Activated naive CD4-positive, alpha-beta T cell treated with anti-CD3 and anti-CD28 coated beads, Interleukin-2, amount 50 U/mL, for 72 hours (primary cell): Measurements from ENCODE around the gene VENTX. TPM values are rescaled to one million over a fixed set of nuclear protein-coding genes. Genes with fewer than 3 reads are reported as not detected.

Experiments used
- ATAC-seq, 2 donors: fragments of 150-1000 bp; cut with Tn5 transposase; 2 replicates each; pipeline ENCODE4 v1.10.0; 2021; ENCODE audit warnings: mild to moderate bottlenecking in 2 of 2, moderate library complexity in 2 of 2
- DNase-seq, 2 donors: peaks; one replicate each; pipeline ENCODE4 v3.0.0; 2021 to 2022; ENCODE audit warnings: low spot score in 2 of 2
- H3K27ac Mint-ChIP-seq, 2 donors: one replicate each; pipeline ENCODE4 v1.8.0; 2022; ENCODE audit warnings: mild to moderate bottlenecking in 2 of 2, mixed read lengths in 2 of 2
- H3K36me3 Mint-ChIP-seq, 2 donors: one replicate each; pipeline ENCODE4 v1.8.0; 2022; ENCODE audit warnings: mixed read lengths in 2 of 2
- H3K9me3 Mint-ChIP-seq, 2 donors: one replicate each; pipeline ENCODE4 v1.8.0; 2022; ENCODE audit warnings: mixed read lengths in 2 of 2
- total RNA-seq, 2 donors: library from RNA; stranded (reverse); gene quantifications; one replicate each; pipeline ENCODE4 v1.2.3, GENCODE V29; 2022

VENTX gene
- total RNA-seq, 2 donors from 2014 or later: not detected

DNA sequence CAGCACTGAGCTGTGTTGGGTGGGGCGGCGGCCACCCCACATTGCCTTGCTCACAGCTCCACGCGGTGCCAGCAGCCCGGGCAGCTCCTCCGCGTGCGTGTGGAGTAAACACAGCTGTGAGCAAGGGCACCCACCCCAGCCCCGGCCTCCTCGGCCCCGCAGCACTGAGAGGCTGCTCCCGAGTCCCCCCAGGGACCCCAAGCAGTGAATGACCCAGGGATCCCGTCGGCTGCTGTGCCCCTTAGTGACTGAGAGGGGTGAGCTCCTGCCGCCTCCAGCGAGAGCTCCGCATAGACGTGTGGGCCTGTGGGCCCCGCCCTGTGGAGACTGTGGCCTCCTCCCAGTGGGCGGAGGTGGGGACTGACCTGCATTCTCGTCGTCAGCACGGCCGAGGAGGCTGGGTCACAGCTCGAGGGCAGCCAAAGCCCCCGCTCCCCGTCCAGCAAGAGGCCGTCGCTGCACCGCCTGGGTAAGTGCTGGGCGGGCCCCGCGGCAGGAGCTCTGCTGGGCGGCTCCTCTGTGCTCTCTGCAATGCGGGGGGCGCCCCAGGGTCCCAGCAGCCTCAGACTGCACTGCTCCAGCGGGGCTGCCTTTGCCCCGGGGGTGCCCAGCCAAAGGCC lies 37.6 kb upstream of the VENTX start:
- DNase-seq: no peak
- no peak overlapping the region for H3K27ac Mint-ChIP-seq
- no peak for ATAC-seq
- no peaks in the 10 kb centered on the region for H3K36me3 Mint-ChIP-seq
- no peaks in the 10 kb centered on the region for H3K9me3 Mint-ChIP-seq

DNA sequence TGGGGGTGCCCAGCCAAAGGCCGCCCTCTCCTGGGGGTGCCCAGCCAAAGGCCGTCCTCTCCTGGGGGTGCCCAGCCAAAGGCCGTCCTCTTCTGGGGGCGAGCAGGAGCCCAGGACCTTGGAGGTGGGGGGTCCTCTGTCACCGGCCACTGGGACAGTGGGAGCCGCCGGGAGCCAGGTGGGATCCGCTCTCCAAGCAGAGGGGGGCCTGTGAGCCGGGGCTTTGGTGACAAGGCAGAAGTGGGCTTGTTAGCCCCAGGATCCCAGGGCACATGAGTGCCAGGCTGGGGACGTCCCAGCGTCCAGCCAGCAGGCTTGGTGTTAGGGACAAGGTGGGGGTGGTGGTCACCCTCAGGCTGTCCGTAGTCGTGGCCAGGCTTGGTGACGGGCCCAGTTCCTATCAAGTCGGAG lies 37.0 kb upstream of the VENTX start:
- ATAC-seq (no peak), DNase-seq (no peak)
- no peaks in the 10 kb centered on the region for H3K9me3 Mint-ChIP-seq
- H3K27ac Mint-ChIP-seq: no peak overlapping the region
- no peaks in the 10 kb centered on the region for H3K36me3 Mint-ChIP-seq

DNA sequence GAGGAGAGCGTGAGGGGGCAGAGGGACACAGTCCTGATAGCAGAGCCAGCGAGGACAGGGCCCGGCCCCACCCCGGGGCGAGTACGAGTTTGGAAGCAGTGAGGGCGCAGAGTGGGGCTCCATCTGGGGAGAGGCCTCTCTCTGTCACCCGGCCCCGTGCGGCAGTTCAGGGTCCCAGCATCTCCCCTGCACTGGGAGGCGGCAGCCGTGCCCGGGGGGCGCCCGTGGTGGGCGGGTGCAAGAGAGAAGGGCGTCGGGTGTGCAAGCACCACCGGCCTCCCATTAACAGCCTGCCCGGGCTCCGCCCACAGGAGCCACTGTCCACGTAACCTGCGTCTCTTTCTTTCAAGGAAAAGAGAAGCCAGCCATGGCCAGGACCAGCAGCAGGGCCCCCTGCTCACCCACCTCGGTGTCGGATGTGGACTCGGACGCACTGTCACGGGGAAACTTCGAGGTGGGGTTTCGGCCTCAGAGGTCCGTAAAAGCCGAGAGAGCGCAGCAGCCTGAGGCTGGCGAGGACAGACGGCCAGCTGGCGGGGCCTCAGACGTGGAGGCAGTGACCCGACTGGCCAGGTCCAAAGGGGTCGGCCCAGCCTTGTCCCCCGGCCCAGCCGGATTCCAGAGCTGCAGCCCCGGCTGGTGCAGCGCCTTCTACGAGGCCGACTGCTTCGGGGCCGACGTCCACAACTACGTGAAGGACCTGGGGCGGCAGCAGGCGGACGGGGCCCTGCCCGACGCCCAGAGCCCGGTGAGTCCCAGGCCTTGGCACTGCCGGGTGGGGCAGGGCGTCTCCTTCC lies 36.3 kb upstream of the VENTX start:
- Mint-ChIP-seq H3K9me3 (no peaks in the 10 kb centered on the region), H3K36me3 (no peaks in the 10 kb centered on the region), H3K27ac (no peak overlapping the region)
- no peak for DNase-seq
- no peak for ATAC-seq

DNA sequence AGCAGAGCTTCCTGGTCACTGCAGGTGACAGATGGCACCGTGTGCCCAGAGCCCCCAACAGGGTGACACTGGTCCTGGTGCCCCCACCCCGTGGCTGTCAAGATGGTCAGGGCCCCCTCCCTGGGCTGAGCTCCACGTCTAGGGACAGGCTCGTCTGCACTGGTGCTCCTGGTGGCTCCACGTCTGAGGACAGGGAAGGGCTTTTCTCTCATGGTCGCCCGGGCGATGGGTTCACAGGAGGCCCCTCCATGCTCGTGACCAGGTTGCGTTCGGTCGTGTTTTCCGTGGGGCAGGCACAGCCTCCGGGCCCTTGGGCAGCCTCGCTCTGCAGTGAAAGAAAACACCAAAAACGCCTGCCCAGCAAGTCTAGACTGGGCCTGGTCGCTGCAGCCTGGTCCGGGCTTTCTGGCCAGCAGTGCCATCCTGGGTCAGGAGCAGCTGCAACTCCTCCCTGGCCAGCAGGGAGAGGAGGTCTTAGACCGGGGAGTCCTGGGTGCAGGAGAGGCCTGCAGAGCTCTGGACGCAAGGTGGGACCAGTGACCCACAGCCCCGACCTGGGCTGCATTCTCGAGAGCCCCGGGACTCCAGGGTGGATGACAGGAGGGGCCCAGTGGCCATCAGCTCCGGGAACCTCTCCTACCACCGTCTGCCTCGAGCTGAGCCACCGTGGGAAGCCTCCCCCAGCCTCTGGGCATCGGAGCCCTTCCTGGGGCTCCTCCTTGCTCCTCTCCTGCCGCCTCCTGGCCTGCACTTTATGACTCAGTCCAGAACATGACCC lies 35.5 kb upstream of the VENTX start:
- Mint-ChIP-seq H3K9me3 (no peaks in the 10 kb centered on the region), H3K36me3 (no peaks in the 10 kb centered on the region), H3K27ac (no peak overlapping the region)
- ATAC-seq (no peak), DNase-seq (no peak)

DNA sequence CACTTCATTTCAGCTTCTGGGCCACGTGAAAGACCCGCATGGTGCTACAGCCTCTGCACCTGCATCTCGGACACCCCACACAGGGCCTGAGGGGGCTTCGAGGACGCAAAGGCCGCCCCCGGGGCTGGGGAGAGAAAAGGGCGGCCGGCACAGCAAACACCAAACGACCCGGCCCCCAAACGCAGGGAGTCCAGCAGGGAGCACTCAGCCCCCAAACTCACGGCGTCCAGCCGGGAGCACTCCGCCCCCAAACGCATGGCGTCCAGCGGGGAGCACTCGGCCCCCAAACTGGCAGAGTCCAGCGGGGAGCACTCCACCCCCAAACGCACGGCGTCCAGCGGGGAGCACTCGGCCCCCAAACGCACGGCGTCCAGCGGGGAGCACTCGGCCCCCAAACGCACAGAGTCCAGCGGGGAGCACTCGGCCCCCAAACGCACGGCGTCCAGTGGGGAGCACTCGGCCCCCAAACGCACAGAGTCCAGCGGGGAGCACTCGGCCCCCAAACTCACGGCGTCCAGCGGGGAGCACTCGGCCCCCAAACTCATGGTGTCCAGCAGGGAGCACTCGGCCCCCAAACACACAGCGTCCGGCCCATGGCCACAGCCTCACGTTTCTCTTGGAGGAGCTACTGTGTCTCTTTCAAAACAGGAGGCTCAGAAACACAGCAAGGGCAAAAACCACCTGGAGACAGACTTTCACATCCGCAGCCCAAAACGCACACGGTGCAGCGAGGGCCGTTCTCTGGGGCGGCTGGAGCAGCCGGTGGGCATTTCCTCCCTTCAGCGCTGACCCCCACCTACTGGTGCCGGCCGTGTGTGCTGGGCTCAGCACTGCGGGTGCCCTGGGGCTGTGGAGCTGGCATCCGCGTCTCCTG lies 34.6 kb upstream of the VENTX start:
- DNase-seq: no peak
- H3K36me3 Mint-ChIP-seq: no peaks in the 10 kb centered on the region
- no peak for ATAC-seq
- H3K9me3 Mint-ChIP-seq: no peaks in the 10 kb centered on the region
- no peak overlapping the region for H3K27ac Mint-ChIP-seq

DNA sequence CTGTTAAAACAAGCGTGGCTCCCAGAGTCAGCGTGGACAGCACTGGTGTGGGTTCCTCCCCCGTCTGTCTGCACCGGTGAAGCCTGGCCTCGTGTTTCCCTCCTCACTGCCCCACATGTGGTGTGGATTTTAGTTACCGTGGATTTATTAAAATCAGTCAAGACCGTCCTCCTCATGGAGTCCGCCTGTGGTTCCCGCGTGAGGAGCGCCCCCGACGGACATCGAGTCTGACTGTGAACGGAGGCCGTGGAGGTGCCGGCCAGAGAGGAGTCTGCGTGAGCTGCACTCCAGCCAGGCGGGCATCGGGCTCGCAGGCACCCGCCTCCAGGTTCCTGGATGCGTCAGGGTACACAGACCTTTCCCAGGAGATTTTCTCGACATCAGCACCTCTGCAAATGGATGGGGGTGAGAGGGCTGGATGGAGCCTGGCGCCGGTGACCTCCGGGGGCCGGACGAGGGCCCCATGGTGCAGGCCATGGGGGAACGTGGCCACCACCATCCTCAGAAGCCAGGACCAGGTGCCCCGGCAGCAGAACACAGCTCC lies 33.9 kb upstream of the VENTX start:
- Mint-ChIP-seq H3K9me3 (no peaks in the 10 kb centered on the region), H3K36me3 (no peaks in the 10 kb centered on the region), H3K27ac (no peak overlapping the region)
- no peak for DNase-seq
- no peak for ATAC-seq

DNA sequence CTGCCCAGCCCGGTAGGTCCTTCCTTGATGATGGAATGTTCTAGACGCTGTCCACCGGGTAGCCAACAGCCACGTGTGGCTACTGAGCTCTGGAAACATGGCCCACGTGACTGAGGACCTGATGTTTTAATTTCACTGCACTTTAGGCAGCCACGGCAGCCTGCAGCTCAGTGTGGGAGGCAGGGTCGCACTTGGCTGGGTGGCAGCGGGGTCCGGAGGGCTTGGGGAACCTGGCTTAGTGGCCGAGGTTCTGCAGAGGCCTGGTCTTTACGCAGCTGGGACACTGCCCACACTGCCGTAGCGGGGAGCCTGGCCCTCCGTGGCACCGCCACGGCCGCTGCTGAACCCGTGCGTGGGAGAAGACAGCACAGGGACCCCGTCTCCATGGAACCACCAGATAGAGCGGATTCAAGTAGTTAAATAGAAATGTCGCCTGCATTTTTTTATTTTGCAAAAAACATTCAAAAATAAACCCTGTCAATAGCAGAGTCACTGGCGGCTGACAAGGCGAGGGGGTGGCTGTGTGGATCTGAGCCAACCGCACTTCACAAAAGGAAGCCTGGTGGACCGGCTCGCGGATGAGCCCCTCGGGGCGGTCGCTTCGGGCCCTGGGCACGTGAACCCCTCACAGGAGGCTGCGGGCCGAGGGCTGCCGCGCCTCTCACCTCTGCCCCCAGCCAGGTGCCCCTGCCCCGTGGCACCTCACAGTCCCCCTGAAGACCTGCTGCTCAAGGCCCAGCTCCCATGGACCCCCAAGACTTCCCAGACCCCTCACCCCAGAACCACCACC lies 33.2 kb upstream of the VENTX start:
- H3K9me3 Mint-ChIP-seq: no peaks in the 10 kb centered on the region
- H3K36me3 Mint-ChIP-seq: no peaks in the 10 kb centered on the region
- DNase-seq: no peak
- no peak for ATAC-seq
- H3K27ac Mint-ChIP-seq: no peak overlapping the region

DNA sequence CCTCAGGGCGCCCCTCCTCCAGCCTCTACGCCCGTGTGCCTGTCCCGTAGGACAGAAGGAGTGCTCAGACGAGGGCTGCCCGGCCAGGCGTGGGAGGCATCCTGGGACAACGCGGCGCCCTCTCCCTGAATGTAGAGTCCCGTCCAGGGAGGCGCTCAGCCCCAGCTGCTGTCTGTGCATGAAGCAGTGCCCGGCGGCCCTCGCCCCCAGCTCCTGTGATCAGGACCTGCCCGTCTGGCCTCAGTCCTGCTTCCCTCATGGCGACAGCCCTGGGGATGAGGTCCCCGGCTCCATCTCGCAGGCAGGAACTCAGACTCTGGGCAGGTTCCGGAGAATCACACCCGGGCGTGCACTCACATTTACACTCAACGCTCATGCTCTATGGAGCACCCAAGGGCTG lies 32.5 kb upstream of the VENTX start:
- DNase-seq (no peak), ATAC-seq (no peak)
- H3K27ac Mint-ChIP-seq: no peak overlapping the region
- no peaks in the 10 kb centered on the region for H3K36me3 Mint-ChIP-seq
- no peaks in the 10 kb centered on the region for H3K9me3 Mint-ChIP-seq

DNA sequence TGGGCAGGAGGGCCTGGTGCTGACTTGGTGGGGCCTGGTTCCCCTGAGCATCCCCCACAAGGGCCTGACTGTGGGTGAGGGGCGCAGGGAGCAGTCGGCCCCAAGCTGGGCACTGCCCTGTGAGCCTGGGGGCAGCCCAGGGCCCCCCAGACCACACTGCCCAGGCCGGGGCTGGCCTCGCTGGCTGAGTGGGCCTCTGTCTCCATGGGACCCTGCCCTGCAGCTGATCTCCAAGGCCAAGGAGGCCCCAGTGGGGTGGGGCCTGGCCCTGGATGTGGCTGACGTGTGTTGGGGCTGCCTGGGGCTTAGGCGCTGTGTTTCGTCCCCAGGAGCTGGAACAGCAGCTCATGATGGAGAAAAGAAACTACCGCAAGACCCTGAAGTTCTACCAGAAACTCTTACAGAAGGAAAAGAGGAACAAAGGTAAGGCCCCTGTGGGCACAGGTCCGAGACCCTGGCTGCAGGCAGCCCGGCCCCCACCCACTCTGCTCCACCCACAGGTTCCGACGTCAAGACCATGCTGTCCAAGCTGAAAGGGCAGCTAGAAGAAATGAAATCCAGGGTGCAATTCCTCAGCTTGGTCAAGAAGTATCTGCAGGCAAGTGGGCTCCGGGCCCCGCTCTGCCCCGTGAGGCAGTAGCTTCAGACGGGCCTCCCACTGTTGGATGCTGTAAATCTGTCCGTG lies 31.2 kb upstream of the VENTX start:
- no peak for ATAC-seq
- Mint-ChIP-seq H3K36me3 (no peaks in the 10 kb centered on the region), H3K27ac (no peak overlapping the region), H3K9me3 (no peaks in the 10 kb centered on the region)
- DNase-seq: no peak

DNA sequence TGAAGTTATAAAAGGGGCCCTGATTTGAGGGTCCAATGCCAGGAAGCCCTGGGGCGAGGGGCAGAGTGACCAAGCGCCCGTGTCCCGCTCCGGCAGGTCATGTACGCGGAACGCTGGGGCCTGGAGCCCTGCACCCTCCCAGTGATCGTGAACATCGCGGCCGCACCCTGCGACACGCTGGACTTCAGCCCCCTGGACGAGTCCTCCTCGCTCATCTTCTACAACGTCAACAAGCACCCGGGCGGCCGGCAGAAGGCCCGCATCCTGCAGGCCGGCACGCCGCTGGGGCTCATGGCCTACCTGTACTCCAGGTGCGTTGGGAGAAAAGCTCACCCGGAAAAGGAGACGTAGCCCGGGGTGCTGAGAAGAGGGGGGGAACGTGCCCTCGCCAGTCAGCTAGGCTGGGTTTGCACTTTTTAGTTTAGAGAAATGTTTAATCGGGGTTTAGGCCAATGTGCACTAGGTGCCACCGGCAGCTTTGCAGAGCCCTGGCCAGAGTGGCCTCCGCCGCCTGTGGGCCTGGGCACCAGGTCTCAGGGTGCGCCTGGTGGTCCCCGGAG lies 30.5 kb upstream of the VENTX start:
- Mint-ChIP-seq H3K36me3 (no peaks in the 10 kb centered on the region), H3K9me3 (no peaks in the 10 kb centered on the region), H3K27ac (no peak overlapping the region)
- DNase-seq: no peak
- no peak for ATAC-seq

DNA sequence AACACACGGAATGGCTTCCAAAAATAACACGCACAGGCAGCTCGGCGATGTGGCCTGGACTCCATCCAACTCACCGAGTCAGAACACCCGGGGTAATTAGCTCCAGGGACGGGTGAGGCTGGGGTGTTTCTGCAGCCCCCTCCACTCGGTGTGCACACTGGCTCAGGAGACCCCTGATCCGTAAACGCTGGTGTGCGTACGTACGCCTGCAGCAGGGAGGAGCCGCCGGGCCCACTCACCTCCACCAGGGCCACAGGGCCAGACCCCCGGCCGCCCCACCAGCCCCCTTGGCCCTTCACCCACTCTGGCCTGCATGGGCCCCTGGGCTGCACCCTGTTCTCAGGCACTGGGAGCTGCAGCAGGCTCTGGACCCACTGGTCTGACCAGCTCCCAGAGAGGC lies 30.0 kb upstream of the VENTX start:
- Mint-ChIP-seq H3K36me3 (no peaks in the 10 kb centered on the region), H3K27ac (no peak overlapping the region), H3K9me3 (no peaks in the 10 kb centered on the region)
- no peak for DNase-seq
- ATAC-seq: no peak

DNA sequence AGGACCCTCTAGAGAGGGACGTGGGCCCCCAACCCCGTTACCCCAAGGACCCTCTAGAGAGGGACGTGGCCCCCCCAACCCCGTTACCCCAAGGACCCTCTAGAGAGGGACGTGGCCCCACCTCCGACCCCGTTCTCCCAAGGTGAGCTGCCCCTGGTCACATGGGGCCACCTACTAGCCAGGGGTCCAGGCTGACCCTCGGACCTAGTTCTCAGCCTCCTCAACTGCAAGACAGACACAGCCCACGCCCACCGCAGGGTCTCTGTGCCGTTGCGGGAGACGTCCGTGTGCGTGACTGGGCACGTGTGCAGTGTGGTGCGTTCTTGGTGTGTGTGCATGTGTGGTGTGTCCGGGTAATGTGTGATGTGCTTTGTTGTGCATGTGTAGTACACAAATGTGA lies 29.2 kb upstream of the VENTX start:
- Mint-ChIP-seq H3K27ac (no peak overlapping the region), H3K36me3 (no peaks in the 10 kb centered on the region), H3K9me3 (no peaks in the 10 kb centered on the region)
- no peak for DNase-seq
- no peak for ATAC-seq

DNA sequence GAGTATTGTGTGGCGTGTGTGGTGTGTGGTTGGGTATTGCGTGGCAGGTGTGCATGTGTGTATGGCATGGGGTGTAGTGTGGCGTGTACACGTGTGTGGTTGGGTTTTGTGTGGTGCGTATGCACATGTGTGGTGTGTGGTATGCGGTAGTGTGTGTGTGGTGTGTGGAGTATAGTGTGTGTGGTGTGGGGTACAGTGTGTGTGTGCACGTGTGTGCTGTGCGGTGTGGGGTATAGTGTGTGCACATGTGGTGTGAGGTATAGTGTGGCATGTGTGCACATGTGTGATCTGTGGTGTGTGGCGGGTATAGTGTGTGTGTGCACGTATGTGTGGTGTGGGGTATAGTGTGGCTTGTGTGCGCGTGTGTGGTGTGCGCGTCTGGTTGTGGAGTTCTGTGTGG lies 28.5 kb upstream of the VENTX start:
- Mint-ChIP-seq H3K9me3 (no peaks in the 10 kb centered on the region), H3K27ac (no peak overlapping the region), H3K36me3 (no peaks in the 10 kb centered on the region)
- no peak for DNase-seq
- ATAC-seq: no peak

DNA sequence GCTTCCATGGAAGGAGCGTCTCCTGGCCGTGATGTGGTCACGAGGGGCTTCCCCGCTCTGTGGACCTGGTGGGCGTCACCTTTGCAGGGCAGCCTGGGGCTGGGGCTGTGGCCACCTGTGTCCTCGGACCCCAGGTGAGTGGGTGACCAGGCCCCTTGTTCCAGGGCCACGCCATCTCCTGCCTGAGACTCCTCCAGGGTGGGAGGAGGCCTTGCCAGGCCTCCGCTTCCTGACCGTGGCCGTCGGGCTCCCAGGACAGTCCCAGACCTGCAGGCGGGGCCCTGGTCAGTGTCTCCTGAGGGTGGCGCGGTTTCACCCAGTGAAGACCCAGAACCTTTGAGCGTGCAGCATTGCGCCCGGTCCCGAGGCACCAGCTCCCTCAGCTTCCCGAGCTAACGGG lies 28.0 kb upstream of the VENTX start:
- Mint-ChIP-seq H3K36me3 (no peaks in the 10 kb centered on the region), H3K9me3 (no peaks in the 10 kb centered on the region), H3K27ac (no peak overlapping the region)
- DNase-seq: no peak
- no peak for ATAC-seq
